ENCODE measurements around the gene GP1BA.

DNA sequence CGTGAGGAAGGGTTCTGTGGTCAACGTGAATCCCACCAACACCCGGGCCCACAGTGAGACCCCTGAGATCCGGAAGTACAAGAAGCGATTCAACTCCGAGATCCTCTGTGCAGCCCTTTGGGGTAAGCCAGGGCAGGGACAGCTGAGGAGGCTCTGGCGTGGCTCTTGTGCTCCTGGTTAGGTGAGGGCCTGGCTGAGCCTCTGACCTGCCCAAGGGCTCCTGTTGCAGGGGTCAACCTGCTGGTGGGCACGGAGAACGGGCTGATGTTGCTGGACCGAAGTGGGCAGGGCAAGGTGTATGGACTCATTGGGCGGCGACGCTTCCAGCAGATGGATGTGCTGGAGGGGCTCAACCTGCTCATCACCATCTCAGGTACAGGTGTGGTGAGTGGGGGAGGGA lies 37.0 kb upstream of the GP1BA start:
- TF ChIP-seq, protein P1, sequence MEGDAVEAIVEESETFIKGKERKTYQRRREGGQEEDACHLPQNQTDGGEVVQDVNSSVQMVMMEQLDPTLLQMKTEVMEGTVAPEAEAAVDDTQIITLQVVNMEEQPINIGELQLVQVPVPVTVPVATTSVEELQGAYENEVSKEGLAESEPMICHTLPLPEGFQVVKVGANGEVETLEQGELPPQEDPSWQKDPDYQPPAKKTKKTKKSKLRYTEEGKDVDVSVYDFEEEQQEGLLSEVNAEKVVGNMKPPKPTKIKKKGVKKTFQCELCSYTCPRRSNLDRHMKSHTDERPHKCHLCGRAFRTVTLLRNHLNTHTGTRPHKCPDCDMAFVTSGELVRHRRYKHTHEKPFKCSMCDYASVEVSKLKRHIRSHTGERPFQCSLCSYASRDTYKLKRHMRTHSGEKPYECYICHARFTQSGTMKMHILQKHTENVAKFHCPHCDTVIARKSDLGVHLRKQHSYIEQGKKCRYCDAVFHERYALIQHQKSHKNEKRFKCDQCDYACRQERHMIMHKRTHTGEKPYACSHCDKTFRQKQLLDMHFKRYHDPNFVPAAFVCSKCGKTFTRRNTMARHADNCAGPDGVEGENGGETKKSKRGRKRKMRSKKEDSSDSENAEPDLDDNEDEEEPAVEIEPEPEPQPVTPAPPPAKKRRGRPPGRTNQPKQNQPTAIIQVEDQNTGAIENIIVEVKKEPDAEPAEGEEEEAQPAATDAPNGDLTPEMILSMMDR (IDR thresholded peaks at IDR 0.05; ENCODE audit: poor library complexity) = no peak
- TF ChIP-seq EZH2 (IDR thresholded peaks at IDR 0.05; ENCODE audit: borderline replicate concordance) = no peak

All from hepatocyte (in vitro differentiated cells).